B cell (primary cell): ENCODE results near the gene CCDC39.

ENCODE experiments used
- EZH2 ChIP-seq: IDR thresholded peaks from 2 replicates; pipeline ENCODE4 v1.6.1; 2012; ENCODE audit warnings: borderline replicate concordance, low read depth, mild to moderate bottlenecking, moderate library complexity, low read length; ENCODE audit not compliant: insufficient read depth, poor library complexity, severe bottlenecking
- TF ChIP-seq, protein P1 (sequence below): fragments of 200-600 bp; IDR thresholded peaks from one replicate; pipeline ENCODE4 v1.8.0; 2022; ENCODE audit warnings: antibody characterized with exemption, mild to moderate bottlenecking

DNA sequence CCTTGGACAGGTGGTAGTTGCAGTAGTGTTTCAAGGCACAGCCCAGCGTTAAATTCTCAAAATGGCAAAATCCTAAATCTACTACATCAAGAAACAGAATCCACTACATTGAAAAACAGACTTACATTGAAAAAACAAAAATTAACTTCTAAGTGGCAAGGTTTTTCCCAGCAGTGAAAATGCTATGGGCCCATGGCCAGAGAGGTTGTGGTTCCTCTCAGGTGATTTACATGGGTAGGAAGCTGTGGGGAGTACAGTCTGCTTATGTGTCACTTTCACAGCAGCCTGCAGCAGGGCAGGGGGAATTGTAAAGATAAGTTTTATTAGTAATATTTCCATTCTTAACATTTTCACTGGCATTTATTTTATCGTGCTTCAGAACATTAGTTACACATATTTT lies 52.4 kb downstream of the CCDC39 start:
- TF ChIP-seq EZH2: no peak
- TF ChIP-seq, protein P1, sequence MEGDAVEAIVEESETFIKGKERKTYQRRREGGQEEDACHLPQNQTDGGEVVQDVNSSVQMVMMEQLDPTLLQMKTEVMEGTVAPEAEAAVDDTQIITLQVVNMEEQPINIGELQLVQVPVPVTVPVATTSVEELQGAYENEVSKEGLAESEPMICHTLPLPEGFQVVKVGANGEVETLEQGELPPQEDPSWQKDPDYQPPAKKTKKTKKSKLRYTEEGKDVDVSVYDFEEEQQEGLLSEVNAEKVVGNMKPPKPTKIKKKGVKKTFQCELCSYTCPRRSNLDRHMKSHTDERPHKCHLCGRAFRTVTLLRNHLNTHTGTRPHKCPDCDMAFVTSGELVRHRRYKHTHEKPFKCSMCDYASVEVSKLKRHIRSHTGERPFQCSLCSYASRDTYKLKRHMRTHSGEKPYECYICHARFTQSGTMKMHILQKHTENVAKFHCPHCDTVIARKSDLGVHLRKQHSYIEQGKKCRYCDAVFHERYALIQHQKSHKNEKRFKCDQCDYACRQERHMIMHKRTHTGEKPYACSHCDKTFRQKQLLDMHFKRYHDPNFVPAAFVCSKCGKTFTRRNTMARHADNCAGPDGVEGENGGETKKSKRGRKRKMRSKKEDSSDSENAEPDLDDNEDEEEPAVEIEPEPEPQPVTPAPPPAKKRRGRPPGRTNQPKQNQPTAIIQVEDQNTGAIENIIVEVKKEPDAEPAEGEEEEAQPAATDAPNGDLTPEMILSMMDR: no peak
